GM12801 (cell line): Measurements from ENCODE around the gene TSHZ2.

Experiments
- CTCF ChIP-seq: IDR thresholded peaks from one replicate; pipeline ENCODE4 v1.5.1; 2011; ENCODE audit warnings: control low read depth; ENCODE audit not compliant: insufficient read length; ENCODE audit errors: extremely low read depth

TSHZ2 gene

GRCh38 chr20:53322651-53323050 is 350.5 kb downstream of the TSHZ2 start:
- TF ChIP-seq CTCF = no peak

- TF ChIP-seq CTCF = no peak
Measured at GRCh38 chr20:53324816-53325215, 352.7 kb downstream of the TSHZ2 start.

- no peak for TF ChIP-seq CTCF
Measured at GRCh38 chr20:53328961-53329360, 356.8 kb downstream of the TSHZ2 start.

GRCh38 chr20:53329781-53330180 is 357.6 kb downstream of the TSHZ2 start:
- TF ChIP-seq CTCF = no peak

- no peak for TF ChIP-seq CTCF
Measured at GRCh38 chr20:53330601-53331140, 358.5 kb downstream of the TSHZ2 start.

- TF ChIP-seq CTCF = no peak
Measured at GRCh38 chr20:53331151-53331973, 359.2 kb downstream of the TSHZ2 start.

- TF ChIP-seq CTCF = no peak
Measured at GRCh38 chr20:53332022-53332837, 360.1 kb downstream of the TSHZ2 start.
